Neural progenitor cell (in vitro differentiated cells): ENCODE data around the gene LRRC38. TPM values are rescaled to one million over a fixed set of nuclear protein-coding genes. Genes with fewer than 3 reads are reported as not detected.
"Not testable (repeated sequence)": the region's sequence is repeated elsewhere in the genome, so short reads cannot be mapped to it uniquely, and the experiment has no call there.

Experiments used
- DNase-seq: peaks from one replicate; pipeline ENCODE4 v3.0.0-alpha.2; 2016; ENCODE audit warnings: low spot score
- H2AFZ ChIP-seq: fragments of 200-600 bp; sonication (generic); replicated peaks from 2 replicates; pipeline ENCODE4 v1.6.1; 2016; ENCODE audit warnings: antibody characterized with exemption
- H3F3A ChIP-seq: fragments of 200-600 bp; sonication (generic); 2 replicates; pipeline ENCODE4 v1.6.1; 2016; ENCODE audit warnings: antibody characterized with exemption, low read depth
- H3K27ac ChIP-seq: fragments of 200-600 bp; sonication (generic); 2 replicates; pipeline ENCODE4 v1.5.1; 2016; ENCODE audit warnings: mild to moderate bottlenecking
- H3K27me3 ChIP-seq: fragments of 200-600 bp; sonication (generic); 2 replicates; pipeline ENCODE4 v1.6.1; 2016; ENCODE audit warnings: mild to moderate bottlenecking, moderate library complexity
- H3K36me3 ChIP-seq: fragments of 200-600 bp; sonication (generic); 2 replicates; pipeline ENCODE4 v1.5.1; 2016
- H3K4me1 ChIP-seq: fragments of 200-600 bp; sonication (generic); 2 replicates; pipeline ENCODE4 v1.6.1; 2016; ENCODE audit warnings: mixed run types
- H3K4me2 ChIP-seq: fragments of 200-600 bp; sonication (generic); 2 replicates; pipeline ENCODE4 v1.6.1; 2016
- H3K4me3 ChIP-seq: fragments of 200-600 bp; sonication (generic); 2 replicates; pipeline ENCODE4 v1.5.1; 2016
- H3K79me2 ChIP-seq: fragments of 200-600 bp; sonication (generic); 2 replicates; pipeline ENCODE4 v1.6.1; 2016; ENCODE audit warnings: low read depth
- H3K9ac ChIP-seq: fragments of 200-600 bp; sonication (generic); 2 replicates; pipeline ENCODE4 v1.6.1; 2016
- H3K9me3 ChIP-seq: fragments of 200-600 bp; sonication (generic); 2 replicates; pipeline ENCODE4 v1.5.1; 2016; ENCODE audit warnings: low read depth
- H4K20me1 ChIP-seq: fragments of 200-600 bp; sonication (generic); 2 replicates; pipeline ENCODE4 v1.6.1; 2016; ENCODE audit warnings: low read depth
- H3K27ac Mint-ChIP-seq: 3 replicates; pipeline ENCODE4 v1.8.0; 2021; ENCODE audit warnings: mixed read lengths
- H3K27me3 Mint-ChIP-seq: 2 replicates; pipeline ENCODE4 v1.8.0; 2022; ENCODE audit warnings: low read depth, mild to moderate bottlenecking, inconsistent platforms, moderate library complexity, mixed read lengths; ENCODE audit not compliant: insufficient read depth
- H3K36me3 Mint-ChIP-seq: 3 replicates; pipeline ENCODE4 v1.8.0; 2021; ENCODE audit warnings: mixed read lengths
- H3K4me1 Mint-ChIP-seq: 3 replicates; pipeline ENCODE4 v1.8.0; 2021; ENCODE audit warnings: mixed read lengths
- H3K4me3 Mint-ChIP-seq: 3 replicates; pipeline ENCODE4 v1.8.0; 2021; ENCODE audit warnings: mild to moderate bottlenecking, moderate library complexity, mixed read lengths
- H3K9me3 Mint-ChIP-seq: 3 replicates; pipeline ENCODE4 v1.8.0; 2020; ENCODE audit warnings: mixed read lengths
- CTCF ChIP-seq: fragments of 200-600 bp; sonication (generic); IDR thresholded peaks from 2 replicates; pipeline ENCODE4 v1.5.1; 2017; ENCODE audit warnings: antibody characterized with exemption, mild to moderate bottlenecking
- EZH2 ChIP-seq: fragments of 200-600 bp; sonication (generic); IDR thresholded peaks from 2 replicates; pipeline ENCODE4 v1.6.1; 2017; ENCODE audit warnings: antibody characterized with exemption, mild to moderate bottlenecking, moderate library complexity
- EZH2phosphoT487 ChIP-seq: fragments of 200-600 bp; sonication (generic); IDR thresholded peaks from 2 replicates; pipeline ENCODE4 v1.6.1; 2017; ENCODE audit warnings: antibody characterized with exemption
- total RNA-seq: library from RNA; depleted of rRNA; stranded (reverse); fragments of >200 nt; gene quantifications from 2 replicates; pipeline ENCODE4 v1.2.3, GENCODE V29; 2015; ENCODE audit warnings: low replicate concordance

LRRC38 gene
- not detected in 2 replicates for total RNA-seq

- peaks cover 17% of the 10 kb centered on the region for H4K20me1 ChIP-seq
- TF ChIP-seq CTCF (peak; percentile 47), EZH2phosphoT487 (no peak)
- H3F3A ChIP-seq: no peaks in the 10 kb centered on the region
- Mint-ChIP-seq H3K36me3 (no peaks in the 10 kb centered on the region), H3K9me3 (peaks cover under 1% of the 10 kb centered on the region), H3K4me3 (peak within 1 kb of the TSS; percentile 77), H3K27me3 (peaks cover 71% of the 10 kb centered on the region), H3K27ac (no peak within 1 kb of the TSS), H3K4me1 (peaks cover 7% of the 10 kb centered on the region)
- peak within 1 kb of the TSS; percentile 77 for H3K4me2 ChIP-seq
- H2AFZ ChIP-seq: peak within 1 kb of the TSS; percentile 79
- DNase-seq: peak; percentile 65
- no peak within 1 kb of the TSS for H3K9ac ChIP-seq
- H3K4me3 ChIP-seq: peak within 1 kb of the TSS; percentile 40
- H3K79me2 ChIP-seq: no peaks in the 10 kb centered on the region
- peaks cover 100% of the 10 kb centered on the region for H3K27me3 ChIP-seq
- H3K36me3 ChIP-seq: no peaks in the 10 kb centered on the region
- no peak within 1 kb of the TSS for H3K27ac ChIP-seq
- peaks cover 9% of the 10 kb centered on the region for H3K4me1 ChIP-seq
- H3K9me3 ChIP-seq: no peaks in the 10 kb centered on the region
These were observed at the start of gene LRRC38 for GRCh38 chr1:13513895-13514546. Gene LRRC38, minus strand, starts transcription at chr1:13514003. Its CDS starts 410 bp downstream, at chr1:13513593.

- H3K4me2 ChIP-seq, H3K27me3 Mint-ChIP-seq, H3K9me3 ChIP-seq, H3K4me1 Mint-ChIP-seq, H3K9me3 Mint-ChIP-seq, H3K79me2 ChIP-seq, H2AFZ ChIP-seq, H3K36me3 ChIP-seq, H3K27ac Mint-ChIP-seq, H3K4me3 ChIP-seq, H3K4me1 ChIP-seq, H3F3A ChIP-seq, H4K20me1 ChIP-seq, H3K27ac ChIP-seq, H3K4me3 Mint-ChIP-seq, DNase-seq, H3K27me3 ChIP-seq, H3K9ac ChIP-seq, H3K36me3 Mint-ChIP-seq: not testable (repeated sequence)
These were observed 49.2 kb upstream of the LRRC38 start for GRCh38 chr1:13562981-13563380.

GRCh38 chr1:13560541-13560940 lies 46.7 kb upstream of the LRRC38 start:
- Histone ChIP-seq H3K4me3 (no peak overlapping the region), H3K36me3 (no peaks in the 10 kb centered on the region), H3F3A (no peaks in the 10 kb centered on the region), H3K9ac (no peak overlapping the region), H3K9me3 (no peaks in the 10 kb centered on the region), H3K27me3 (no peaks in the 10 kb centered on the region), H3K79me2 (no peaks in the 10 kb centered on the region), H3K27ac (no peak overlapping the region), H3K4me1 (no peaks in the 10 kb centered on the region), H3K4me2 (no peak overlapping the region), H2AFZ (no peak overlapping the region), H4K20me1 (no peaks in the 10 kb centered on the region)
- DNase-seq: no peak
- Mint-ChIP-seq H3K36me3 (no peaks in the 10 kb centered on the region), H3K4me1 (no peaks in the 10 kb centered on the region), H3K4me3 (no peak overlapping the region), H3K27ac (no peak overlapping the region), H3K27me3 (no peaks in the 10 kb centered on the region), H3K9me3 (no peaks in the 10 kb centered on the region)
- TF ChIP-seq EZH2 (no peak), EZH2phosphoT487 (no peak), CTCF (no peak)

GRCh38 chr1:13556224-13556764 lies 42.5 kb upstream of the LRRC38 start:
- TF ChIP-seq CTCF (no peak), EZH2phosphoT487 (no peak), EZH2 (no peak)
- no peak overlapping the region for H3K27ac Mint-ChIP-seq
- no peaks in the 10 kb centered on the region for H3F3A ChIP-seq
- H3K9ac ChIP-seq: no peak overlapping the region
- H3K36me3 ChIP-seq: no peaks in the 10 kb centered on the region
- H3K36me3 Mint-ChIP-seq: no peaks in the 10 kb centered on the region
- H3K4me3 ChIP-seq: no peak overlapping the region
- no peak for DNase-seq
- H3K27me3 ChIP-seq: no peaks in the 10 kb centered on the region
- H3K4me3 Mint-ChIP-seq: no peak overlapping the region
- H3K9me3 Mint-ChIP-seq: no peaks in the 10 kb centered on the region
- H3K4me1 Mint-ChIP-seq: no peaks in the 10 kb centered on the region
- H2AFZ ChIP-seq: peak overlapping the region; percentile 22
- H3K79me2 ChIP-seq: no peaks in the 10 kb centered on the region
- no peaks in the 10 kb centered on the region for H4K20me1 ChIP-seq
- no peak overlapping the region for H3K27ac ChIP-seq
- H3K4me2 ChIP-seq: no peak overlapping the region
- no peaks in the 10 kb centered on the region for H3K4me1 ChIP-seq
- no peaks in the 10 kb centered on the region for H3K9me3 ChIP-seq
- no peaks in the 10 kb centered on the region for H3K27me3 Mint-ChIP-seq
